NOMO-1 treated with dmso at 0.1 percent for 144 hours (cell line): ENCODE measurements around the gene PTPRE.

ENCODE experiments used
- DNase-seq: peaks from one replicate; lab custom pipeline; 2025; ENCODE audit not compliant: unreplicated experiment; lab: John Stamatoyannopoulos, UW

The PTPRE gene

GRCh38 chr10:127949831-127950230, 42.9 kb downstream of the PTPRE start:
- no peak for DNase-seq

- no peak for DNase-seq
Observed at GRCh38 chr10:127951861-127952574, 45.1 kb downstream of the PTPRE start.

- DNase-seq: no peak
Observed at GRCh38 chr10:127952575-127952869, 45.6 kb downstream of the PTPRE start.

GRCh38 chr10:127952918-127953317, 46.0 kb downstream of the PTPRE start:
- no peak for DNase-seq

GRCh38 chr10:127953876-127954275, 47.0 kb downstream of the PTPRE start:
- DNase-seq: no peak

GRCh38 chr10:127959428-127959827, 52.5 kb downstream of the PTPRE start:
- no peak for DNase-seq

- DNase-seq: no peak
Observed at GRCh38 chr10:127961071-127961470, 54.2 kb downstream of the PTPRE start.

- no peak for DNase-seq
Observed at GRCh38 chr10:127962205-127962604, 55.3 kb downstream of the PTPRE start.

- no peak for DNase-seq
Observed at GRCh38 chr10:127963136-127963535, 56.2 kb downstream of the PTPRE start.

- DNase-seq: no peak
Observed at GRCh38 chr10:127964621-127965020, 57.7 kb downstream of the PTPRE start.

GRCh38 chr10:127966875-127967274, 60.0 kb downstream of the PTPRE start:
- no peak for DNase-seq

GRCh38 chr10:127968027-127968441, 61.1 kb downstream of the PTPRE start:
- DNase-seq: no peak

- no peak for DNase-seq
Observed at GRCh38 chr10:127968659-127969058, 61.8 kb downstream of the PTPRE start.

- no peak for DNase-seq
Observed at GRCh38 chr10:127971101-127971946, 64.4 kb downstream of the PTPRE start.

GRCh38 chr10:127971963-127972615, 65.2 kb downstream of the PTPRE start:
- DNase-seq: no peak

GRCh38 chr10:127972751-127973357, 66.0 kb downstream of the PTPRE start:
- no peak for DNase-seq

GRCh38 chr10:127973791-127974311, 66.9 kb downstream of the PTPRE start:
- peak; percentile 17 for DNase-seq

GRCh38 chr10:127974911-127975310, 68.0 kb downstream of the PTPRE start:
- no peak for DNase-seq

- peak; percentile 36 for DNase-seq
Observed at GRCh38 chr10:127976286-127976685, 69.4 kb downstream of the PTPRE start.

- DNase-seq: no peak
Observed at GRCh38 chr10:127976701-127977356, 69.9 kb downstream of the PTPRE start.
